Measurements from ENCODE around the gene PEG3. TPM values are rescaled to one million over a fixed set of nuclear protein-coding genes. Genes with fewer than 3 reads are reported as not detected.

PEG3 gene
- total and polyA plus RNA-seq, 2 donors (not counting 1 experiment from before 2014, with no cell fraction given) = 0.22 to 5.6 TPM

DNA sequence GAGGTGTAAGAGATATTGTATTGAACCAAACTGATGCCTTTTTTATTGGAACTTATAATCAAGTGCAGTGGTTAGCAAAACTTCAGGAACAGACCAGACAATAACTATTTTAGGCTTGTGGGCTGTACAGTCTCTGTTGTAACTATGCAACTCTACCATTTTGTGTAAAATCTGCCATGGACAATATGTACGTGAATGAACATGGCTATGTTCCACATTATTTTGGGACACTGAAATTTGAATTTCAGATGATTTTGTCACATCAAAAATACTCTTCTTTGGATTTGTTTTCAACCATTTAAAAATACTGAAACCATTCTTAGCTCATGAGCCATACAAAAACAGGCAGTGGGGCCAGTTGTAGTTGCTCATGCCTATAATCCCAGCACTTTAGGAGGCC lies 27.9 kb upstream of the PEG3 start:
- no peaks in the 10 kb centered on the region for H4K20me1 ChIP-seq (ENCODE audit: control insufficient read depth, extremely low read depth, insufficient read depth, low read length)
- TF ChIP-seq, protein P1, sequence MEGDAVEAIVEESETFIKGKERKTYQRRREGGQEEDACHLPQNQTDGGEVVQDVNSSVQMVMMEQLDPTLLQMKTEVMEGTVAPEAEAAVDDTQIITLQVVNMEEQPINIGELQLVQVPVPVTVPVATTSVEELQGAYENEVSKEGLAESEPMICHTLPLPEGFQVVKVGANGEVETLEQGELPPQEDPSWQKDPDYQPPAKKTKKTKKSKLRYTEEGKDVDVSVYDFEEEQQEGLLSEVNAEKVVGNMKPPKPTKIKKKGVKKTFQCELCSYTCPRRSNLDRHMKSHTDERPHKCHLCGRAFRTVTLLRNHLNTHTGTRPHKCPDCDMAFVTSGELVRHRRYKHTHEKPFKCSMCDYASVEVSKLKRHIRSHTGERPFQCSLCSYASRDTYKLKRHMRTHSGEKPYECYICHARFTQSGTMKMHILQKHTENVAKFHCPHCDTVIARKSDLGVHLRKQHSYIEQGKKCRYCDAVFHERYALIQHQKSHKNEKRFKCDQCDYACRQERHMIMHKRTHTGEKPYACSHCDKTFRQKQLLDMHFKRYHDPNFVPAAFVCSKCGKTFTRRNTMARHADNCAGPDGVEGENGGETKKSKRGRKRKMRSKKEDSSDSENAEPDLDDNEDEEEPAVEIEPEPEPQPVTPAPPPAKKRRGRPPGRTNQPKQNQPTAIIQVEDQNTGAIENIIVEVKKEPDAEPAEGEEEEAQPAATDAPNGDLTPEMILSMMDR (conservative IDR thresholded peaks at IDR 0.05 in 1 of 2, IDR thresholded peaks at IDR 0.05 in 1 of 2; ENCODE audit: low read depth in 1 of 2, low read length in 2 of 2) = no peak
- no peak for TF ChIP-seq EZH2 (IDR thresholded peaks at IDR 0.05; ENCODE audit: low read length, missing control alignments)
- H3K27ac ChIP-seq (ENCODE audit: insufficient read depth, low read length) = no peak overlapping the region
- no peak for DNase-seq (ENCODE audit: low read depth in 2 of 2)
- H3K4me3 ChIP-seq (replicated peaks in 1 of 4; ENCODE audit: control extremely low read depth in 1 of 4, insufficient read depth in 1 of 4, low read depth in 3 of 4, low read length in 4 of 4) = no peak overlapping the region
- H3K79me2 ChIP-seq (ENCODE audit: control insufficient read depth, insufficient read depth, low read length) = no peaks in the 10 kb centered on the region
- no peaks in the 10 kb centered on the region for H3K4me1 ChIP-seq (ENCODE audit: control insufficient read depth, extremely low read depth, insufficient read depth, low read length)
- no peaks in the 10 kb centered on the region for H3K36me3 ChIP-seq (ENCODE audit: control insufficient read depth, insufficient read depth, low read length)
- H2AFZ ChIP-seq (ENCODE audit: low read length) = no peak overlapping the region
- no peak overlapping the region for H3K9ac ChIP-seq (ENCODE audit: insufficient read depth, low read length)
- H3K9me3 ChIP-seq (ENCODE audit: control insufficient read depth, insufficient read depth, low read depth, low read length) = no peaks in the 10 kb centered on the region
- no peaks in the 10 kb centered on the region for H3K27me3 ChIP-seq (ENCODE audit: control insufficient read depth, insufficient read depth, low read length)
- H3K4me2 ChIP-seq (ENCODE audit: extremely low read depth, insufficient read depth, low read length) = no peak overlapping the region

DNA sequence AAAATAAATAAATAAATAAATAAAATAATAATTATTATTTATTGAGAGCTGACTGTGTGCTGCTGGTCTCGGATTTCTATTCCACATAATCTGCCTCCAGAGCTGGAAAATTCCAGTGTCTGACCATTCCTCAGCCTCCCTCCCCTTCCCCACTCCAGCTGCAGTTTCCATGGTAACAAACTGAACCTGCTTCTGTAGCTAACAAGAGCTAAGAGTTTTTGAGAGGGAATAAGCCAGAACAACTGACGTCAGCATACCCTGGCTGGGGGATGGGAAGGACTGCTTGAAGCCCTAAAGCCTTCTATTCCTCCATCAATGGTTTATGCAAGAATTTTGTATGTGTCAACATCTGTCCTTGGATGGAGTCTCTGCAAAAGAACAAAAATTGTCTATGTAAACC lies 26.0 kb upstream of the PEG3 start:
- TF ChIP-seq EZH2 (IDR thresholded peaks at IDR 0.05; ENCODE audit: low read length, missing control alignments) = no peak
- TF ChIP-seq, protein P1 (conservative IDR thresholded peaks at IDR 0.05 in 1 of 2, IDR thresholded peaks at IDR 0.05 in 1 of 2; ENCODE audit: low read depth in 1 of 2, low read length in 2 of 2) = no peak
- Histone ChIP-seq H2AFZ (ENCODE audit: low read length) (no peak overlapping the region), H3K36me3 (ENCODE audit: control insufficient read depth, insufficient read depth, low read length) (no peaks in the 10 kb centered on the region), H3K9me3 (ENCODE audit: control insufficient read depth, insufficient read depth, low read depth, low read length) (no peaks in the 10 kb centered on the region), H4K20me1 (ENCODE audit: control insufficient read depth, extremely low read depth, insufficient read depth, low read length) (no peaks in the 10 kb centered on the region), H3K4me3 (replicated peaks in 1 of 4; ENCODE audit: control extremely low read depth in 1 of 4, insufficient read depth in 1 of 4, low read depth in 3 of 4, low read length in 4 of 4) (no peak overlapping the region), H3K27me3 (ENCODE audit: control insufficient read depth, insufficient read depth, low read length) (no peaks in the 10 kb centered on the region), H3K4me1 (ENCODE audit: control insufficient read depth, extremely low read depth, insufficient read depth, low read length) (no peaks in the 10 kb centered on the region), H3K9ac (ENCODE audit: insufficient read depth, low read length) (no peak overlapping the region), H3K4me2 (ENCODE audit: extremely low read depth, insufficient read depth, low read length) (no peak overlapping the region), H3K27ac (ENCODE audit: insufficient read depth, low read length) (no peak overlapping the region), H3K79me2 (ENCODE audit: control insufficient read depth, insufficient read depth, low read length) (no peaks in the 10 kb centered on the region)
- DNase-seq (ENCODE audit: low read depth in 2 of 2) = no peak

DNA sequence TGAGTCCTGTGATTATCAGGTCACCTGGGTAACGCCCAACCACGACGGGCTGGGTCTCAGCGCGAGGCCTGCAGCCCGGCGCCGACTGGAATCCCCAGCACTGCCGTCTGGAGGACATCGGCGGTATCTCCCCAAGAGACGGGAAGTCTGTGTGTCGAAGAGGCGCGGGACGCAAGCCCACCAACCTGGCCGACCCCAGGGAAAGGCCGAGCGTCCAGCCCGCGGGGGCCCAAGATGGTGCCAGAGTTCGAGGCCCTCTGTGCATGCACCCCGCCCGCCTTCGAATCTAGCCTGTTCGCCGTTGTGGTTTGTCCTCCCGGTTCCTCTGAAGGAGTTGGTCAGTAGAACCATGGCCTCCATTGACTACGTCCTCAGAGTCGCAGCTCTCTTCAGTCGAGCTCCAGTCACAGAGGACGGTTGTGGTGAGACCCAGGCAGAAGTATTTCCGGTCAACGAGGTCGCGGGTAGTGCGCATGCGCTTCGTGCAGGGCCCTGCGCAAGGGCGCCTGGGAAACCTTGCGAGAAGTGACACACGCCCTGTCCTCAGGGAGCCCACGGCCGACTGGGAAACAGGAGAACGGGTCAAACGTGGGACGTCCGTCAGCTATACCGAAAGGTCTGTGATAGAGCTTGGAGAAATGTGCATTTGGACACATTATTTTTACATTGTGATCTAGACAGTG lies 24.1 kb upstream of the PEG3 start:
- H2AFZ ChIP-seq (ENCODE audit: low read length) = no peak overlapping the region
- no peaks in the 10 kb centered on the region for H3K79me2 ChIP-seq (ENCODE audit: control insufficient read depth, insufficient read depth, low read length)
- no peak overlapping the region for H3K4me2 ChIP-seq (ENCODE audit: extremely low read depth, insufficient read depth, low read length)
- H3K9me3 ChIP-seq (ENCODE audit: control insufficient read depth, insufficient read depth, low read depth, low read length) = no peaks in the 10 kb centered on the region
- no peak for TF ChIP-seq EZH2 (IDR thresholded peaks at IDR 0.05; ENCODE audit: low read length, missing control alignments)
- TF ChIP-seq, protein P1 (conservative IDR thresholded peaks at IDR 0.05 in 1 of 2, IDR thresholded peaks at IDR 0.05 in 1 of 2; ENCODE audit: low read depth in 1 of 2, low read length in 2 of 2) = no peak
- no peak overlapping the region for H3K9ac ChIP-seq (ENCODE audit: insufficient read depth, low read length)
- no peaks in the 10 kb centered on the region for H3K36me3 ChIP-seq (ENCODE audit: control insufficient read depth, insufficient read depth, low read length)
- H3K4me1 ChIP-seq (ENCODE audit: control insufficient read depth, extremely low read depth, insufficient read depth, low read length) = no peaks in the 10 kb centered on the region
- H3K27ac ChIP-seq (ENCODE audit: insufficient read depth, low read length) = no peak overlapping the region
- no peaks in the 10 kb centered on the region for H4K20me1 ChIP-seq (ENCODE audit: control insufficient read depth, extremely low read depth, insufficient read depth, low read length)
- no peak overlapping the region for H3K4me3 ChIP-seq (replicated peaks in 1 of 4; ENCODE audit: control extremely low read depth in 1 of 4, insufficient read depth in 1 of 4, low read depth in 3 of 4, low read length in 4 of 4)
- DNase-seq (ENCODE audit: low read depth in 2 of 2) = no peak
- no peaks in the 10 kb centered on the region for H3K27me3 ChIP-seq (ENCODE audit: control insufficient read depth, insufficient read depth, low read length)
